Measurements from ENCODE around the gene PIGS. TPM values are rescaled to one million over a fixed set of nuclear protein-coding genes. Genes with fewer than 3 reads are reported as not detected.

PIGS gene
- polyA plus RNA-seq, 6 donors from 2014 or later: 31.3 to 61.7 (median 46.0) TPM

GRCh38 chr17:28515518-28515917 lies 55.8 kb downstream of the PIGS start:
- ATAC-seq (ENCODE audit: low read depth in 2 of 2) (no peak), DNase-seq (no peak)
- peaks cover 4 to 25% (median 12%) of the 10 kb centered on the region in 3 donors for H3K27me3 Mint-ChIP-seq
- H3K27ac Mint-ChIP-seq: no peak overlapping the region
- H3K4me3 Mint-ChIP-seq: no peak overlapping the region
- H3K9me3 Mint-ChIP-seq: no peaks in the 10 kb centered on the region
- peaks cover 6 to 12% (median 8%) of the 10 kb centered on the region in 3 donors for H3K4me1 Mint-ChIP-seq
- no peaks in the 10 kb centered on the region for H3K36me3 Mint-ChIP-seq

- no peak overlapping the region for H3K27ac Mint-ChIP-seq
- H3K27me3 Mint-ChIP-seq: peaks cover 10 to 34% (median 21%) of the 10 kb centered on the region in 3 donors
- H3K9me3 Mint-ChIP-seq: no peaks in the 10 kb centered on the region
- peaks cover 6 to 9% (median 8%) of the 10 kb centered on the region in 3 donors for H3K4me1 Mint-ChIP-seq
- H3K4me3 Mint-ChIP-seq: no peak overlapping the region
- no peaks in the 10 kb centered on the region for H3K36me3 Mint-ChIP-seq
- DNase-seq (no peak), ATAC-seq (ENCODE audit: low read depth in 2 of 2) (no peak)
Observed at GRCh38 chr17:28514561-28515002, 56.7 kb downstream of the PIGS start.

- peak overlapping the region in 1 of 8 donors; percentile 76 for H3K4me3 Mint-ChIP-seq
- no peaks in the 10 kb centered on the region for H3K9me3 Mint-ChIP-seq
- H3K27ac Mint-ChIP-seq: peak overlapping the region in 1 of 6 donors; percentile 88
- ATAC-seq (ENCODE audit: low read depth in 2 of 2) (no peak), DNase-seq (no peak)
- no peaks in the 10 kb centered on the region for H3K36me3 Mint-ChIP-seq
- peaks cover 14 to 45% (median 32%) of the 10 kb centered on the region in 3 donors for H3K27me3 Mint-ChIP-seq
- peaks cover 5 to 7% (median 6%) of the 10 kb centered on the region in 3 donors for H3K4me1 Mint-ChIP-seq
Observed at GRCh38 chr17:28513476-28513875, 57.8 kb downstream of the PIGS start.

GRCh38 chr17:28511858-28512461 lies 59.4 kb downstream of the PIGS start:
- H3K4me1 Mint-ChIP-seq: peaks cover 0 to 3% (median 0%) of the 10 kb centered on the region in 3 donors
- no peaks in the 10 kb centered on the region for H3K9me3 Mint-ChIP-seq
- DNase-seq (no peak), ATAC-seq (ENCODE audit: low read depth in 2 of 2) (no peak)
- H3K4me3 Mint-ChIP-seq: no peak overlapping the region
- peaks cover 15 to 55% (median 38%) of the 10 kb centered on the region in 3 donors for H3K27me3 Mint-ChIP-seq
- no peaks in the 10 kb centered on the region for H3K36me3 Mint-ChIP-seq
- H3K27ac Mint-ChIP-seq: peak overlapping the region in 2 of 6 donors; percentile 41 to 42

- peak overlapping the region in 2 of 6 donors; percentile 43 to 48 for H3K27ac Mint-ChIP-seq
- H3K4me1 Mint-ChIP-seq: peaks cover 0 to 3% (median 0%) of the 10 kb centered on the region in 3 donors
- ATAC-seq (ENCODE audit: low read depth in 2 of 2) (no peak), DNase-seq (no peak)
- H3K4me3 Mint-ChIP-seq: no peak overlapping the region
- peaks cover 15 to 75% (median 56%) of the 10 kb centered on the region in 3 donors for H3K27me3 Mint-ChIP-seq
- no peaks in the 10 kb centered on the region for H3K9me3 Mint-ChIP-seq
- no peaks in the 10 kb centered on the region for H3K36me3 Mint-ChIP-seq
Observed at GRCh38 chr17:28509789-28510188, 61.5 kb downstream of the PIGS start.

- peaks cover 15 to 69% (median 54%) of the 10 kb centered on the region in 3 donors for H3K27me3 Mint-ChIP-seq
- no peak overlapping the region for H3K4me3 Mint-ChIP-seq
- no peaks in the 10 kb centered on the region for H3K36me3 Mint-ChIP-seq
Observed at GRCh38 chr17:28508211-28508724, 63.1 kb downstream of the PIGS start.

GRCh38 chr17:28507567-28508203 lies 63.6 kb downstream of the PIGS start:
- peaks cover 0 to 3% (median 0%) of the 10 kb centered on the region in 3 donors for H3K4me1 Mint-ChIP-seq

More at GRCh38 chr17:28508211-28508724, 63.1 kb downstream of the PIGS start:
- Mint-ChIP-seq H3K9me3 (no peaks in the 10 kb centered on the region), H3K4me1 (peaks cover 0 to 3% (median 0%) of the 10 kb centered on the region in 3 donors), H3K27ac (no peak overlapping the region)
- DNase-seq (no peak), ATAC-seq (ENCODE audit: low read depth in 2 of 2) (no peak)

GRCh38 chr17:28506763-28507487 lies 64.4 kb downstream of the PIGS start:
- no peaks in the 10 kb centered on the region for H3K36me3 Mint-ChIP-seq
- DNase-seq (no peak), ATAC-seq (ENCODE audit: low read depth in 2 of 2) (no peak)
- H3K9me3 Mint-ChIP-seq: no peaks in the 10 kb centered on the region
- no peak overlapping the region for H3K4me3 Mint-ChIP-seq
- H3K27ac Mint-ChIP-seq: peak overlapping the region in 1 of 6 donors; percentile 32
- peaks cover 0 to 3% (median 0%) of the 10 kb centered on the region in 3 donors for H3K4me1 Mint-ChIP-seq
- H3K27me3 Mint-ChIP-seq: peaks cover 15 to 62% (median 50%) of the 10 kb centered on the region in 3 donors

More at GRCh38 chr17:28507567-28508203, 63.6 kb downstream of the PIGS start:
- Mint-ChIP-seq H3K4me3 (no peak overlapping the region), H3K9me3 (no peaks in the 10 kb centered on the region), H3K36me3 (no peaks in the 10 kb centered on the region), H3K27ac (no peak overlapping the region), H3K27me3 (peaks cover 15 to 69% (median 50%) of the 10 kb centered on the region in 3 donors)
- no peak for ATAC-seq (ENCODE audit: low read depth in 2 of 2)
- no peak for DNase-seq

GRCh38 chr17:28505986-28506665 lies 65.2 kb downstream of the PIGS start, which contains the start of gene FOXN1:
Gene FOXN1, plus strand, starts transcription at chr17:28506348. Its CDS starts 17,622 bp downstream, at chr17:28523970.
- H3K27me3 Mint-ChIP-seq: peaks cover 15 to 56% (median 50%) of the 10 kb centered on the region in 3 donors
- H3K4me3 Mint-ChIP-seq: peak within 1 kb of the TSS in 1 of 8 donors; percentile 37
- H3K4me1 Mint-ChIP-seq: peaks cover 5 to 7% (median 5%) of the 10 kb centered on the region in 3 donors
- DNase-seq: no peak
- no peak for ATAC-seq (ENCODE audit: low read depth in 2 of 2)
- no peaks in the 10 kb centered on the region for H3K9me3 Mint-ChIP-seq
- H3K27ac Mint-ChIP-seq: peak within 1 kb of the TSS in 2 of 6 donors; percentile 32 to 65
- no peaks in the 10 kb centered on the region for H3K36me3 Mint-ChIP-seq

GRCh38 chr17:28503420-28503819 lies 67.9 kb downstream of the PIGS start:
- peaks cover 4 to 32% (median 25%) of the 10 kb centered on the region in 3 donors for H3K27me3 Mint-ChIP-seq
- H3K4me1 Mint-ChIP-seq: peaks cover 13 to 15% (median 14%) of the 10 kb centered on the region in 3 donors
- no peak for DNase-seq
- H3K27ac Mint-ChIP-seq: no peak overlapping the region
- ATAC-seq (ENCODE audit: low read depth in 2 of 2): no peak
- H3K36me3 Mint-ChIP-seq: no peaks in the 10 kb centered on the region
- H3K4me3 Mint-ChIP-seq: no peak overlapping the region
- no peaks in the 10 kb centered on the region for H3K9me3 Mint-ChIP-seq

Measured in naive B cell (primary cell).